ENCODE data around the gene GPR39. TPM values are rescaled to one million over a fixed set of nuclear protein-coding genes. Genes with fewer than 3 reads are reported as not detected.

GPR39 gene
- total RNA-seq, 2 experiments from 2014 or later: 0.13 TPM; not detected in 1

DNA sequence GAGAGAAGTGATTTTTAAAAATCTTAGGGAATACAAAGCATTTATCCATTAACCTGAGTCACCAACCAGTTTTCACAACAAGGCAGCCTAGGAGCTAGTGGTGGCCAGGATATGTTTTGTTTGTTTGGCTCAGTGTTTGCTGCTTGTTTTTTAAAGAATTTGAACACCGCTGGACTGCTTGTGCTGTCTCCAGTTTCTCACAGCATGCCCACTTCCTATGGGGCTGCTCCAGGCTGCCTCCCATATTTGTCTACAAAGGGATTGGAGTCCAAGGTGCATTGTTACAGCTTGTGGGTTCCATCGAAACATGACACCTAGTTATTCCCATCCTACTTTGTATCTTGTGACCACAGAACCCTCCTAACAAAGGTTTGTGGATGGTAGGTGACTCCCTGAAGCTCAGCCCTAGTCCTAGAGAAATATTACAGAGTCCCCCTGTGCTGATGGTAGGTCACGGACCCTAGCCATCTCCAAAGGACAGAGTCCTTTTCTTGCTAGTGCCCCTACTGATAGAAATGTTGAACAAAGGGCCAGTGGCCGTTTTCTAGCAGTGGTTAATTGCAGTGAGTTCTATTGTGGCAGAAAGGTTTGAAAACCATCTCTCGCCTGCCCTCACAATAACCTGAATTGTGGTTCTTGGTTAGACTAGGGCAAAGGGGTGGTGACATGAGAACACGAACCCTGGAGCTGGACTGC lies 23.2 kb downstream of the GPR39 start:
- Histone ChIP-seq H3K4me1 (ENCODE audit: insufficient read depth, low read length, poor library complexity, severe bottlenecking) (no peaks in the 10 kb centered on the region), H3K36me3 (ENCODE audit: insufficient read depth, low read length) (no peaks in the 10 kb centered on the region), H4K20me1 (ENCODE audit: insufficient read depth, low read length) (no peaks in the 10 kb centered on the region), H3K4me3 (ENCODE audit: low read depth, low read length, poor library complexity, severe bottlenecking) (no peak overlapping the region), H3K4me2 (ENCODE audit: low read length) (no peak overlapping the region), H3K9me3 (ENCODE audit: low read length) (no peaks in the 10 kb centered on the region), H2AFZ (ENCODE audit: low read length) (no peak overlapping the region), H3K9me2 (ENCODE audit: insufficient read depth, low read length) (no peaks in the 10 kb centered on the region), H3K27ac (ENCODE audit: low read depth, low read length, poor library complexity, severe bottlenecking) (no peak overlapping the region), H3K79me2 (ENCODE audit: insufficient read depth, low read depth, low read length) (no peaks in the 10 kb centered on the region)
- TF ChIP-seq CTCF (conservative IDR thresholded peaks at IDR 0.05; ENCODE audit: low read length) (no peak), EZH2phosphoT487 (IDR thresholded peaks at IDR 0.05; ENCODE audit: borderline replicate concordance, low read depth, low read length) (no peak)
- intact Hi-C loops (cut with micrococcal nuclease; ENCODE audit: unreplicated experiment): no loop called here
- ChIA-PET CTCF (ENCODE audit: unreplicated experiment) (interaction anchor here (0.6 kb wide), 1 partner anchor 9 kb away, joined by 4 read pairs; no protein-coding TSS in a partner anchor), POLR2A (interaction anchor here (0.6 kb wide), 1 partner anchor 121 kb away, joined by 3 read pairs; no protein-coding TSS in a partner anchor)
- BruUV-seq (replicated peaks): no TSS peak
- DNase-seq (ENCODE audit: low spot score): no peak

GRCh38 chr2:132441051-132441450 lies 24.4 kb downstream of the GPR39 start:
- Histone ChIP-seq H3K4me2 (ENCODE audit: low read length) (no peak overlapping the region), H3K9me3 (ENCODE audit: low read length) (no peaks in the 10 kb centered on the region), H4K20me1 (ENCODE audit: insufficient read depth, low read length) (no peaks in the 10 kb centered on the region), H3K4me1 (ENCODE audit: insufficient read depth, low read length, poor library complexity, severe bottlenecking) (no peaks in the 10 kb centered on the region), H3K79me2 (ENCODE audit: insufficient read depth, low read depth, low read length) (no peaks in the 10 kb centered on the region), H3K27ac (ENCODE audit: low read depth, low read length, poor library complexity, severe bottlenecking) (no peak overlapping the region), H3K36me3 (ENCODE audit: insufficient read depth, low read length) (no peaks in the 10 kb centered on the region), H2AFZ (ENCODE audit: low read length) (no peak overlapping the region), H3K9me2 (ENCODE audit: insufficient read depth, low read length) (no peaks in the 10 kb centered on the region), H3K4me3 (ENCODE audit: low read depth, low read length, poor library complexity, severe bottlenecking) (no peak overlapping the region)
- POLR2A ChIA-PET: no interaction called here
- intact Hi-C loops (cut with micrococcal nuclease; ENCODE audit: unreplicated experiment): no loop called here
- TF ChIP-seq EZH2phosphoT487 (IDR thresholded peaks at IDR 0.05; ENCODE audit: borderline replicate concordance, low read depth, low read length): no peak
- TF ChIP-seq CTCF (conservative IDR thresholded peaks at IDR 0.05; ENCODE audit: low read length): no peak
- CTCF ChIA-PET (ENCODE audit: unreplicated experiment): no interaction called here
- no TSS peak for BruUV-seq (replicated peaks)
- no peak for DNase-seq (ENCODE audit: low spot score)

GRCh38 chr2:132442278-132442677 lies 25.7 kb downstream of the GPR39 start:
- Histone ChIP-seq H3K4me1 (ENCODE audit: insufficient read depth, low read length, poor library complexity, severe bottlenecking) (no peaks in the 10 kb centered on the region), H3K79me2 (ENCODE audit: insufficient read depth, low read depth, low read length) (no peaks in the 10 kb centered on the region), H3K4me3 (ENCODE audit: low read depth, low read length, poor library complexity, severe bottlenecking) (no peak overlapping the region), H2AFZ (ENCODE audit: low read length) (no peak overlapping the region), H3K27ac (ENCODE audit: low read depth, low read length, poor library complexity, severe bottlenecking) (no peak overlapping the region), H3K36me3 (ENCODE audit: insufficient read depth, low read length) (no peaks in the 10 kb centered on the region), H3K4me2 (ENCODE audit: low read length) (no peak overlapping the region), H3K9me2 (ENCODE audit: insufficient read depth, low read length) (no peaks in the 10 kb centered on the region), H4K20me1 (ENCODE audit: insufficient read depth, low read length) (no peaks in the 10 kb centered on the region), H3K9me3 (ENCODE audit: low read length) (no peaks in the 10 kb centered on the region)
- CTCF ChIA-PET (ENCODE audit: unreplicated experiment): no interaction called here
- POLR2A ChIA-PET: interaction anchor here (0.5 kb wide), 1 partner anchor 1988 kb away, joined by 4 read pairs; no protein-coding TSS in a partner anchor
- intact Hi-C loops (cut with micrococcal nuclease; ENCODE audit: unreplicated experiment): no loop called here
- BruUV-seq (replicated peaks): no TSS peak
- no peak for DNase-seq (ENCODE audit: low spot score)
- no peak for TF ChIP-seq EZH2phosphoT487 (IDR thresholded peaks at IDR 0.05; ENCODE audit: borderline replicate concordance, low read depth, low read length)
- no peak for TF ChIP-seq CTCF (conservative IDR thresholded peaks at IDR 0.05; ENCODE audit: low read length)
